ENCODE data around the gene EPHA10.

Gene EPHA10

DNA sequence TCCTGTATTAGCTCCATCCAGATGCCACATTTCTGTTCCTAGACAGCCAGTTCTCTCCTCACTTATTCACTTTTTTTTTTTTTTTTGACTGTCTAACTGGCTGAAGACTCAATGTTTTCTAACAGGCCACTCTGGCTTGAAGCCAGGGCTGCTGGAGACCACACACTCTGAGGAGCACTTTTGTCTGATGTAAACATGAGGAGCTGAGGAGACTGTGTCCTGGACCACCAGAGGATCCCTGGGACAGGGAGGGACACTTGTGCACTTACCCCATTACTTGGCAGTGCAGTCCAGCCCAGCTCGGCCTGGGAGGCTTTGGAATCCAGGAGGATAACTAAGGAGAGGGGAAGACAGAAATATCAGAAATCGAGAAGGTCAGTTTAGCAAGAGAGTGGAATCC, 2.4 kb downstream of the EPHA10 start:
- no peak overlapping the region for H3K4me3 ChIP-seq
- DNase-seq (ENCODE audit: low read depth, low spot score): no peak
- H3K36me3 ChIP-seq (ENCODE audit: insufficient read depth, low read length): no peaks in the 10 kb centered on the region
- H3K9ac ChIP-seq (ENCODE audit: insufficient read length): no peak overlapping the region
- no peak overlapping the region for H3K27ac ChIP-seq
- no peaks in the 10 kb centered on the region for H3K9me3 ChIP-seq (ENCODE audit: low read depth, low read length)
- TF ChIP-seq FOXP2 (optimal IDR thresholded peaks at IDR 0.05; ENCODE audit: control extremely low read depth, extremely low read length, insufficient read depth) (no peak), POLR2AphosphoS5 (IDR thresholded peaks at IDR 0.05; ENCODE audit: borderline replicate concordance, low read depth, low read length) (no peak), EZH2 (IDR thresholded peaks at IDR 0.05) (no peak)

GRCh38 chr1:37761416-37762095, 3.4 kb downstream of the EPHA10 start:
- no peak for TF ChIP-seq POLR2AphosphoS5 (IDR thresholded peaks at IDR 0.05; ENCODE audit: borderline replicate concordance, low read depth, low read length)
- TF ChIP-seq FOXP2 (optimal IDR thresholded peaks at IDR 0.05; ENCODE audit: control extremely low read depth, extremely low read length, insufficient read depth): no peak
- TF ChIP-seq EZH2 (IDR thresholded peaks at IDR 0.05): no peak
- no peak overlapping the region for H3K4me3 ChIP-seq
- H3K9ac ChIP-seq (ENCODE audit: insufficient read length): no peak overlapping the region
- no peaks in the 10 kb centered on the region for H3K9me3 ChIP-seq (ENCODE audit: low read depth, low read length)
- no peak overlapping the region for H3K27ac ChIP-seq
- no peaks in the 10 kb centered on the region for H3K36me3 ChIP-seq (ENCODE audit: insufficient read depth, low read length)
- DNase-seq (ENCODE audit: low read depth, low spot score): no peak

DNA sequence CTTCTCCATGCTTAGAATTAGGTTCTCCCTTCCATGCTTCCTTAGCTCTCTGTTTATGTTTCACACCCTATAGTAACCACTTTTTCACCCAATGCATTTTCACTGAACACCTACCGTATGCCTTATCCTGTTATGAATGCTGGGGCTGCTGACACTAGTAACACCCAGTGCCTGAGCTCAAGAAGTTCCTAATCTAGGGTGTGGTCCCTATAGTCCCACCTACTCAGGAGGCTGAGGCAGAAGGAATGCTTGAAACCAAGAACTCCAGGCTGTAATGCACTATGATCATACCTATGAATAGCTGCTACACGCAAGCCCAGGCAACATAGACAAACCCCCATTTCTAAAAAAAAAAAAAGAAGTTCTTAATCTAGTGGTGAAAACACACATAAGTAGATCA, 5.5 kb downstream of the EPHA10 start:
- Histone ChIP-seq H3K4me3 (no peak overlapping the region), H3K36me3 (ENCODE audit: insufficient read depth, low read length) (no peaks in the 10 kb centered on the region), H3K27ac (no peak overlapping the region), H3K9me3 (ENCODE audit: low read depth, low read length) (no peaks in the 10 kb centered on the region), H3K9ac (ENCODE audit: insufficient read length) (no peak overlapping the region)
- no peak for DNase-seq (ENCODE audit: low read depth, low spot score)
- TF ChIP-seq FOXP2 (optimal IDR thresholded peaks at IDR 0.05; ENCODE audit: control extremely low read depth, extremely low read length, insufficient read depth): no peak
- TF ChIP-seq POLR2AphosphoS5 (IDR thresholded peaks at IDR 0.05; ENCODE audit: borderline replicate concordance, low read depth, low read length): no peak
- no peak for TF ChIP-seq EZH2 (IDR thresholded peaks at IDR 0.05)

DNA sequence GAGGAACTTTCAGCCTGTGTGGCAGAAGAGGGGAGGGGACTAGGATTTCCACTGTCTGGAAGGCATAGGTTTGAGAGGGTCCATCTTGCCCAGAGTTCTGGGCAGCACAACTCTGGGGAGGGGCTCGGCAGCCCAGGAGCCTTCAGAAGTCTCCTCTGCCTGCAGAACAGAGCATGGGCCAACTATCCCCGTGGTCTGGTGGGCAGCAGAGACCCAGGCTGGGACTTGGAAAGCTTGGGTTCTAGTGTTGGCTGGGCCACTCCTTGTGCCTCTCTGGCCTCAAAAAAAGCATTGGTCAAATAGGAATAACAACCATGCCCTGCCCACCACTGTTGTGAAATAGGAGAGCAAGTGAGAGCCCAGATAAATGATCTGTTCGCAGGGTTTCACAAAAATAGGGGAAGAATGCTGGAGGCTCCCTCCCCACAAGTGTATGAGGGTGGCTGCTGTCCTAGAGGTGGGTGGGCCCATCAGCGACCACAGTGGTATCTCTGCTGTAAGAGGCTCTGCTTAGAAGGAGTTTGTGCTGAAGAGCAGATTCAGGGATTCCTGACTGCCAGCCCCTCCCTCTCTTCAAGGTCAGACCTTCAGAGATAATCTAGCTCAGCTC, 8.9 kb downstream of the EPHA10 start:
- no peak for TF ChIP-seq EZH2 (IDR thresholded peaks at IDR 0.05)
- TF ChIP-seq POLR2AphosphoS5 (IDR thresholded peaks at IDR 0.05; ENCODE audit: borderline replicate concordance, low read depth, low read length): no peak
- no peak for TF ChIP-seq FOXP2 (optimal IDR thresholded peaks at IDR 0.05; ENCODE audit: control extremely low read depth, extremely low read length, insufficient read depth)
- no peak overlapping the region for H3K9ac ChIP-seq (ENCODE audit: insufficient read length)
- no peak overlapping the region for H3K27ac ChIP-seq
- no peak for DNase-seq (ENCODE audit: low read depth, low spot score)
- no peaks in the 10 kb centered on the region for H3K9me3 ChIP-seq (ENCODE audit: low read depth, low read length)
- H3K36me3 ChIP-seq (ENCODE audit: insufficient read depth, low read length): no peaks in the 10 kb centered on the region
- no peak overlapping the region for H3K4me3 ChIP-seq

- H3K4me3 ChIP-seq: no peak overlapping the region
- no peak overlapping the region for H3K27ac ChIP-seq
- no peaks in the 10 kb centered on the region for H3K36me3 ChIP-seq (ENCODE audit: insufficient read depth, low read length)
- DNase-seq (ENCODE audit: low read depth, low spot score): no peak
- H3K9me3 ChIP-seq (ENCODE audit: low read depth, low read length): no peaks in the 10 kb centered on the region
- TF ChIP-seq EZH2 (IDR thresholded peaks at IDR 0.05) (no peak), POLR2AphosphoS5 (IDR thresholded peaks at IDR 0.05; ENCODE audit: borderline replicate concordance, low read depth, low read length) (no peak), FOXP2 (optimal IDR thresholded peaks at IDR 0.05; ENCODE audit: control extremely low read depth, extremely low read length, insufficient read depth) (no peak)
- H3K9ac ChIP-seq (ENCODE audit: insufficient read length): no peak overlapping the region
These were observed 9.6 kb downstream of the EPHA10 start for GRCh38 chr1:37755290-37755689.

GRCh38 chr1:37753473-37754321, 11.2 kb downstream of the EPHA10 start:
- no peak for TF ChIP-seq POLR2AphosphoS5 (IDR thresholded peaks at IDR 0.05; ENCODE audit: borderline replicate concordance, low read depth, low read length)
- TF ChIP-seq FOXP2 (optimal IDR thresholded peaks at IDR 0.05; ENCODE audit: control extremely low read depth, extremely low read length, insufficient read depth): no peak
- TF ChIP-seq EZH2 (IDR thresholded peaks at IDR 0.05): no peak
- H3K27ac ChIP-seq: no peak overlapping the region
- DNase-seq (ENCODE audit: low read depth, low spot score): no peak
- H3K9me3 ChIP-seq (ENCODE audit: low read depth, low read length): no peaks in the 10 kb centered on the region
- no peak overlapping the region for H3K9ac ChIP-seq (ENCODE audit: insufficient read length)
- H3K36me3 ChIP-seq (ENCODE audit: insufficient read depth, low read length): no peaks in the 10 kb centered on the region
- H3K4me3 ChIP-seq: no peak overlapping the region

DNA sequence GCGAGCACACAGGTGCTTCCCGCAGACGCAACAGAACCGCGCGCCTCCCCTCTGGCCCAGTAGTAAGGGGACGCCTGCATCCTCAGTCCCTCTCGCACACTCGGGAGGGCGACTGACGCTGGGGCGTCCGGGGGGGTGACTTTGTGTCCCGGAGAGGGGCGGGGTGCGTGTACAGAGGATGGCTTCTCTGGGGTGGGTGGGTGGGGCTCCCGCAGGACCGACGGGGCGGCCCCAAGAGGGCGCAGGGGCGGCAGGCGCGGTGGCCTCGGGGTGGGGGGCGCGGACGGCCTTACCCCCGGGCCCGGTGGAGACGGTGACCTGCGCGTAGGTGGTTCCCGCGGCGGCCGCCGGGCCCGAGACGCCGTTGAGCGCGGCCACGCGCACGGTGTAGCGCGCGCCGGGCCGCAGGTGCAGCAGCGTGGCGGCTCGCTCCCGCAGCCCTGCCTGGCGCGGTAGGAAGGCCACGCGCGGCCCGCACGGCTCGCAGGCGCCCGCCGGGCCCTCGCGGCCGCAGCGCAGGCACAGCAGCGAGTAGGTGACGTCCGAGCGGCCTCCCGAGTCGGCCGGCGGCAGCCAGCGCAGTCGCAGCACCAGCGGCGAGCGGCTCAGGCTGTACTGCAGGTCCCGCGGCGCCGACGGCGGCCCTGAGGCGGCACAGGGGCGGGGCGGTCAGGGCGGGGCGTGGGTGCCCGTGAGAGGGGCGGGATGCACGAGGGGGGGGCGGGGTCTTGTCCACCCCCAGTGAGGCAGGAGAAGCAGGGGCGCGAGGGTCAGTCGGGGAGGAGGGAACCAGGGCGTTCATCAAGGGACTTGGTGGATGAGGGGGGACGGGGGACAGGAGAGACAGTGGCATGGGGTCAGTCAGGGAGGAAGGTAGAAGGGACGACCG, 12.1 kb downstream of the EPHA10 start:
- Histone ChIP-seq H3K36me3 (ENCODE audit: insufficient read depth, low read length) (no peaks in the 10 kb centered on the region), H3K9ac (ENCODE audit: insufficient read length) (no peak overlapping the region), H3K27ac (no peak overlapping the region), H3K9me3 (ENCODE audit: low read depth, low read length) (no peaks in the 10 kb centered on the region), H3K4me3 (no peak overlapping the region)
- TF ChIP-seq POLR2AphosphoS5 (IDR thresholded peaks at IDR 0.05; ENCODE audit: borderline replicate concordance, low read depth, low read length) (no peak), EZH2 (IDR thresholded peaks at IDR 0.05) (no peak), FOXP2 (optimal IDR thresholded peaks at IDR 0.05; ENCODE audit: control extremely low read depth, extremely low read length, insufficient read depth) (no peak)
- DNase-seq (ENCODE audit: low read depth, low spot score): no peak
